Spleen (tissue), 7 donors: ENCODE data around the gene STOML2.

Experiments used
- CTCF ChIP-seq, 11 experiments: fragments of 200-600 bp in 7 of 11; fragments of 450-650 bp in 4 of 11; sonication (generic) in 4 of 11; IDR thresholded peaks in 8 of 11; conservative IDR thresholded peaks in 3 of 11; 1 replicate in 7 of 11; 2 replicates in 4 of 11; pipeline versions ENCODE4 v1.4.0 to v1.8.0; 2016 to 2021; ENCODE audit warnings: antibody characterized with exemption in 11 of 11, inconsistent platforms in 4 of 11, mild to moderate bottlenecking in 1 of 11
- POLR2AphosphoS5 ChIP-seq, 3 donors: sonication (generic); formaldehyde crosslinking; IDR thresholded peaks; one replicate each; pipeline ENCODE4 v1.5.1; 2017; ENCODE audit warnings: antibody characterized with exemption in 3 of 3
- donor health status: DM: no; HTN: no; CAD: no; lungs with moderate emphysema.
- donor health status: DM: no; HTN: no; CAD: no.
- donor health status: DM: no; HTN: no; CAD: no.

- TF ChIP-seq CTCF (IDR thresholded peaks at IDR 0.05 in 8 of 11, conservative IDR thresholded peaks at IDR 0.05 in 3 of 11), result no peak
- no peak for TF ChIP-seq POLR2AphosphoS5 (IDR thresholded peaks at IDR 0.05)
Measured at GRCh38 chr9:35085078-35085477, 17.9 kb downstream of the STOML2 start.
